Gastroesophageal sphincter (tissue), 4 donors: ENCODE measurements around the gene NAA80. TPM values are rescaled to one million over a fixed set of nuclear protein-coding genes. Genes with fewer than 3 reads are reported as not detected.

Experiments
- ATAC-seq: fragments of 150-250 bp; one replicate; pipeline ENCODE4 v1.9.1; 2016; ENCODE audit warnings: mild to moderate bottlenecking, moderate library complexity
- H3K27ac ChIP-seq, 4 donors: fragments of 200-600 bp; sonication (generic) in 3 of 4; 1 replicate in 3 of 4; 2 replicates in 1 of 4; pipeline ENCODE4 v1.5.1; 2016 to 2019
- H3K27me3 ChIP-seq: fragments of 200-600 bp; sonication (generic); one replicate; pipeline ENCODE4 v1.5.1; 2019
- H3K36me3 ChIP-seq, 2 donors: fragments of 200-600 bp; sonication (generic); one replicate each; pipeline ENCODE4 v1.5.1; 2019; ENCODE audit warnings: control low read depth in 1 of 2
- H3K4me1 ChIP-seq, 3 donors: fragments of 200-600 bp; sonication (generic); 1 replicate in 2 of 3; 2 replicates in 1 of 3; pipeline ENCODE4 v1.5.1; 2016 to 2019; ENCODE audit warnings: control low read depth in 2 of 3
- H3K4me3 ChIP-seq, 2 donors: fragments of 200-600 bp; sonication (generic); one replicate each; pipeline ENCODE4 v1.5.1; 2019; ENCODE audit warnings: mild to moderate bottlenecking in 1 of 2, moderate library complexity in 1 of 2
- H3K9me3 ChIP-seq, 3 donors: fragments of 200-600 bp; sonication (generic); one replicate each; pipeline ENCODE4 v1.5.1; 2017 to 2019; ENCODE audit warnings: control low read depth in 2 of 3
- CTCF ChIP-seq, 4 experiments: fragments of 200-600 bp in 2 of 4; fragments of 450-650 bp in 2 of 4; sonication (generic) in 1 of 4; IDR thresholded peaks; one replicate each; pipeline ENCODE4 v1.5.1; 2017 to 2019; ENCODE audit warnings: antibody characterized with exemption in 4 of 4, mild to moderate bottlenecking in 2 of 4, moderate library complexity in 2 of 4
- EP300 ChIP-seq: sonication (generic); formaldehyde crosslinking; IDR thresholded peaks from one replicate; pipeline ENCODE4 v1.6.1; 2017; ENCODE audit warnings: antibody characterized with exemption, mild to moderate bottlenecking
- POLR2A ChIP-seq, 2 donors: fragments of 450-650 bp; IDR thresholded peaks; one replicate each; pipeline ENCODE4 v1.6.1; 2017; ENCODE audit warnings: antibody characterized with exemption in 2 of 2, mild to moderate bottlenecking in 2 of 2, moderate library complexity in 1 of 2
- POLR2AphosphoS5 ChIP-seq: sonication (generic); formaldehyde crosslinking; IDR thresholded peaks from one replicate; pipeline ENCODE4 v1.6.1; 2017; ENCODE audit warnings: antibody characterized with exemption
- WGBS, 2 donors: methylation state at CpG; one replicate each; pipeline ENCODE4 v1.1.5; 2018; ENCODE audit warnings: low coverage in 1 of 2; 5-methylcytosine and 5-hydroxymethylcytosine counted together
- total RNA-seq, 4 donors: library from RNA; depleted of rRNA; stranded (reverse); fragments of >200 nt; gene quantifications; one replicate each; pipeline ENCODE4 v1.1.0, GENCODE V29; 2016

Gene NAA80
- total RNA-seq, 4 donors from 2014 or later: 4.2 to 12.3 (median 7.9) TPM

DNA sequence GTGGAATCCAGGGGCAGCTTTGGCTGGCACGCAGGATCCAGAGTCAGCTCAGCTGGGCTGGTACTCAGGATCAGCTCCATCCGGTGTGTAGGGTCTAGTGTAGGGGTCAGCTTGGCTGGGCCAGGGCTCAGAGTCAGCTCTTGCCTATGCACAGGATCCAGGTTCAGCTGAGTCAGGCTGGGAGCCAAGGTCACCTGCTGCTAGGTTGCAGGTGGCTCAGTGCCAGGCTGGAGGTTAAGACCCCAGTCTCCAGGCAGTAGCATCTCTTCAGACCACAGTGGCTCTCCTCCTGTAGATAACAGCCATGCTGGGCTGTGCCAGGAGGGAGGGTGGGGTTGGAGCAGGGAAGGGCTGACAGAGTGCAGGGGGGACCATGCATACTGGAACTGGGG is 1.8 kb downstream of the NAA80 start:
- ATAC-seq: no peak
- TF ChIP-seq CTCF (IDR thresholded peaks at IDR 0.05): no peak
- no peak for TF ChIP-seq EP300
- no peak for TF ChIP-seq POLR2AphosphoS5
- TF ChIP-seq POLR2A (IDR thresholded peaks at IDR 0.05): no peak
- Histone ChIP-seq H3K27ac (peak overlapping the region in 2 of 4 donors; percentile 89 to 92), H3K4me3 (no peak overlapping the region), H3K36me3 (peaks cover 0 to 12% of the 10 kb centered on the region in 2 donors), H3K4me1 (peaks cover 0 to 51% (median 24%) of the 10 kb centered on the region in 3 donors), H3K9me3 (no peaks in the 10 kb centered on the region), H3K27me3 (no peaks in the 10 kb centered on the region)
- WGBS, 2 donors: no CpG with 5 or more reads among the region's 2 CpGs

DNA sequence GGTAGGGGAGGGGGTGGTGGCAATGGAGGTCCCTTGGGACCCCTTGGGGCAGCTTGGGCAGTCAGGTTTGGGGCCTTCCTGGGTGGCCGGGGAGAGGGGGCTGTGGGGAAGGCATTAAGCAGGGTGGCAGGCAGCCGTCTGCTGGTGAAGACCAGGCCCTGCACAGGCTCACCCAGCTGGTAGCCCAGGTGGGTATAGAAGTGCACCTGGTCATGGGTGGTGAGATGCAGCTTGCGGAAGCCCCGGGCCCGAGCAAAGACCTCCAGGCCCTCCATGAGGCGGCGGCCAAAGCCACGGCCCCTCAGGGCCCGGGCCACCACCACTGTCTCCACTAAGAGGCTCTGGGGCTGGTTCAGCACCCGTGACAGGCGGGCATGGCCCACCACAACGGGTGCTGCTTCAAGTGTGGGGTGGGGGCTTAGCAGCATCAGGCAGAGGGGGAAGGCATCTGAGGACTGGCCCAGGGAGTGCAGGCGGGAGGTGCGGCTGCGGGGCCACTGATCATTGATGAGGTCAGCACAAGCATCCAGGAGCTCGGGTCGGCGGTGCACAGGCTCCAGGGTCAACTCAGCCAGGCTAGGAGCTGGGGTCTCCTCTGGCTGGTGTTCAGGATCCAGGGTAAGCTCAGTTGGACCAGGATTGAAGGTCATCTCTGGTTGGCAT is 2.4 kb downstream of the NAA80 start:
- H3K9me3 ChIP-seq: no peaks in the 10 kb centered on the region
- TF ChIP-seq POLR2AphosphoS5: no peak
- TF ChIP-seq EP300: no peak
- ATAC-seq: no peak
- no peaks in the 10 kb centered on the region for H3K27me3 ChIP-seq
- H3K4me3 ChIP-seq: no peak overlapping the region
- H3K4me1 ChIP-seq: peaks cover 0 to 47% (median 24%) of the 10 kb centered on the region in 3 donors
- H3K27ac ChIP-seq: no peak overlapping the region
- H3K36me3 ChIP-seq: peaks cover 0 to 12% of the 10 kb centered on the region in 2 donors
- WGBS, 2 donors: no CpG with 5 or more reads among the region's 18 CpGs

GRCh38 chr3:50295553-50296431 is 3.4 kb downstream of the NAA80 start:
- no peaks in the 10 kb centered on the region for H3K9me3 ChIP-seq
- no peak for ATAC-seq
- no peak overlapping the region for H3K4me3 ChIP-seq
- peaks cover 0 to 51% (median 29%) of the 10 kb centered on the region in 3 donors for H3K4me1 ChIP-seq
- peaks cover 0 to 12% of the 10 kb centered on the region in 2 donors for H3K36me3 ChIP-seq
- WGBS, 2 donors: 86% methylated on average over 5 of the region's 8 CpGs; no CpG with 5 or more reads in 1 of the 2 donors
- no peaks in the 10 kb centered on the region for H3K27me3 ChIP-seq
- H3K27ac ChIP-seq: no peak overlapping the region
- no peak for TF ChIP-seq POLR2AphosphoS5
- TF ChIP-seq EP300: no peak
- TF ChIP-seq POLR2A (IDR thresholded peaks at IDR 0.05): no peak
- TF ChIP-seq CTCF (IDR thresholded peaks at IDR 0.05): no peak

DNA sequence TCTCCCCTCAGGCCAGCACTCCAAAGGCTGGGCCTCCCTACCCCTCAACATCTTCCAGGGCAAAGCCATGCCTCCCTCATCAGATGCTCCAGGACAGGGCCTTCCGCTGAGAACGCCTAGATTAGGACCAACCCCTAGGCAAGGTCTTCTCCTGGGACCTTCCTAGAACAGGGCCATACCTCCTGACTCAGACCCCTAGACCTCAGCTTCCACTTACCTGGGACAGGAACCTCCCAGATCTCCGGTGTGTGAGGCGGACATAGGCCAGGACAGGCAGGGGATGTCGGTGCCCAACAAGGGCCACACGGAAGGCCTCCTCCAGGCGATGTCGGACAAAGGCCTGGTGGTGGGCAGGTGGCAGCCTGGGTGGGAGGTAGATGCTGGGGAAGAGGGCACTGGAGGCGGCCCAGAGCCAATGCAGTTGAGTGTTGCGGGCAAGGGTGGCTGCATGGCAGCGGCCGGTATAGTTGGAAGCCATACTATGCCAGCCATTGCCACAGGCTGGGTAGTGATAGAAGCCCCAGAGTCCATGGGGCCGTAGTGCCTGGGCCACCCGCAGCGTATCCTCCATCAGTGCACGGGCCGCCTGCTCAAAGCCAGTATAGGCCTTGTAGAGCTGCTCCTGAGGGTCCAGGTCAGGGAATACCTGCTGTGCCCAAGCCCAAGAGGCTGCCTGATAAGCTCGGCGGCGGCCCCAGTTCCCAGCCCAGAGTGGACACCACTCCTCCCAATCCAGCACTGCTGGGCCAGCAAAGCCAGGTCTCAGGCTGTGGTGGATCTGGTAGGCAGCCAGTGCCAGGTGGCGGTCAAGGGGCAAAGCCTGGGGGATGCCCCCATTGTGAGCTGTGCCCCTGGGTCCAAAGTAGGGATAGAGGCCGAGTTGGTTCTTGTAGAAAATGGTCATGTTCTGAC is 4.5 kb downstream of the NAA80 start:
- no CpG with 5 or more reads among the region's 22 CpGs for WGBS, 2 donors
- no peak overlapping the region for H3K27ac ChIP-seq
- no peak for TF ChIP-seq POLR2A (IDR thresholded peaks at IDR 0.05)
- TF ChIP-seq POLR2AphosphoS5: no peak
- TF ChIP-seq EP300: no peak
- TF ChIP-seq CTCF (IDR thresholded peaks at IDR 0.05): no peak
- no peak for ATAC-seq
- H3K9me3 ChIP-seq: no peaks in the 10 kb centered on the region
- H3K4me1 ChIP-seq: peaks cover 0 to 49% (median 21%) of the 10 kb centered on the region in 3 donors
- H3K4me3 ChIP-seq: no peak overlapping the region
- H3K36me3 ChIP-seq: peaks cover 0 to 21% of the 10 kb centered on the region in 2 donors
- no peaks in the 10 kb centered on the region for H3K27me3 ChIP-seq

DNA sequence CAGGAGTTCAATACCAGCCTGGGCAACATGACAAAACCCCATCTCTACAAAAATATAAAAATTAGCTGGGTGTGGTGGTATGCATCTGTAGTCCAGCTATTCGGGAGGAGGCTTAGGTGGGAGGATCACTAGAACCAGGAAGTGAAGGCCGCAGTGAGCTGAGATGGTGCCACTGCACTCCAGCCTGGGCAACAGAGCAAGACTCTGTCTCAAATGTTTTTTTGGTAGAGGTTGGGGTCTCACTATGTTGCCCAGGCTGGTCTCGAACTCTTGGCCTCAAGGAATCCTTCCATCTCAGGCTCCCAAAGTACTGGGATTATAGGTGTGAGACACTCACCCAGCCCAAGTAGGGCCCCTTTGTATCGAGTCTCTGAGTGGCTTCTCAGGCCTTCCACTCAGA is 5.1 kb downstream of the NAA80 start:
- H3K27ac ChIP-seq: no peak overlapping the region
- peaks cover 0 to 47% (median 21%) of the 10 kb centered on the region in 3 donors for H3K4me1 ChIP-seq
- WGBS, 2 donors: 85% methylated on average over 2 of the region's 4 CpGs; no CpG with 5 or more reads in 1 of the 2 donors
- H3K4me3 ChIP-seq: no peak overlapping the region
- H3K9me3 ChIP-seq: no peaks in the 10 kb centered on the region
- TF ChIP-seq CTCF (IDR thresholded peaks at IDR 0.05): no peak
- no peak for TF ChIP-seq EP300
- no peak for TF ChIP-seq POLR2AphosphoS5
- TF ChIP-seq POLR2A (IDR thresholded peaks at IDR 0.05): no peak
- no peaks in the 10 kb centered on the region for H3K27me3 ChIP-seq
- ATAC-seq: no peak
- peaks cover 0 to 28% of the 10 kb centered on the region in 2 donors for H3K36me3 ChIP-seq
